KBM-7 (cell line): Measurements from ENCODE around the gene RBPJL.

Experiments
- DNase-seq: peaks from one replicate; pipeline ENCODE4 v3.0.0-alpha.2; 2015
- in situ Hi-C: fragments of 300-500 bp; cut with MboI; formaldehyde crosslinking; loops from 2 replicates; pipeline ENCODE4 v1.14.3; 2020; ENCODE audit warnings: low sequenced_read_pairs, low pct_unique_long_range_greater_than_20kb, mixed read lengths

Gene RBPJL

GRCh38 chr20:45338121-45339030 lies 31.7 kb downstream of the RBPJL start:
- DNase-seq: no peak
- in situ Hi-C loops: no loop called here

- in situ Hi-C loops: no loop called here
- no peak for DNase-seq
Observed at GRCh38 chr20:45339084-45339483, 32.4 kb downstream of the RBPJL start.

GRCh38 chr20:45339799-45340198 lies 33.2 kb downstream of the RBPJL start:
- DNase-seq: no peak
- in situ Hi-C loops: no loop called here

GRCh38 chr20:45340236-45340847 lies 33.7 kb downstream of the RBPJL start:
- in situ Hi-C loops: no loop called here
- DNase-seq: no peak

GRCh38 chr20:45340951-45341350 lies 34.3 kb downstream of the RBPJL start:
- DNase-seq: no peak

GRCh38 chr20:45341579-45341938 lies 34.9 kb downstream of the RBPJL start:
- in situ Hi-C loops: no loop called here
- no peak for DNase-seq

More at GRCh38 chr20:45340951-45341350, 34.3 kb downstream of the RBPJL start:
- in situ Hi-C loops: no loop called here

- no peak for DNase-seq
Observed at GRCh38 chr20:45341939-45342854, 35.6 kb downstream of the RBPJL start.

GRCh38 chr20:45342855-45343531 lies 36.4 kb downstream of the RBPJL start:
- in situ Hi-C loops: no loop called here
- DNase-seq: no peak

More at GRCh38 chr20:45341939-45342854, 35.6 kb downstream of the RBPJL start:
- in situ Hi-C loops: no loop called here

GRCh38 chr20:45343532-45344167 lies 37.0 kb downstream of the RBPJL start:
- DNase-seq: no peak
- in situ Hi-C loops: no loop called here

GRCh38 chr20:45344168-45344860 lies 37.7 kb downstream of the RBPJL start:
- in situ Hi-C loops: no loop called here
- no peak for DNase-seq

GRCh38 chr20:45345104-45345936 lies 38.7 kb downstream of the RBPJL start:
- no peak for DNase-seq
- in situ Hi-C loops: no loop called here

- in situ Hi-C loops: no loop called here
- DNase-seq: no peak
Observed at GRCh38 chr20:45346291-45346718, 39.7 kb downstream of the RBPJL start.

- in situ Hi-C loops: no loop called here
- DNase-seq: no peak
Observed at GRCh38 chr20:45346851-45347250, 40.2 kb downstream of the RBPJL start.

GRCh38 chr20:45347297-45347935 lies 40.8 kb downstream of the RBPJL start:
- no peak for DNase-seq
- in situ Hi-C loops: no loop called here

- no peak for DNase-seq
- in situ Hi-C loops: no loop called here
Observed at GRCh38 chr20:45347936-45348778, 41.5 kb downstream of the RBPJL start, which contains the start of gene SDC4. Gene SDC4, minus strand, starts transcription at chr20:45348424. Its CDS starts 40 bp downstream, at chr20:45348384.

- in situ Hi-C loops: no loop called here
- DNase-seq: no peak
Observed at GRCh38 chr20:45350217-45350616, 43.6 kb downstream of the RBPJL start.
